Measurements from ENCODE around the gene SPR.
"Not testable (repeated sequence)": the region's sequence is repeated elsewhere in the genome, so short reads cannot be mapped to it uniquely, and the experiment has no call there.

The SPR gene

DNA sequence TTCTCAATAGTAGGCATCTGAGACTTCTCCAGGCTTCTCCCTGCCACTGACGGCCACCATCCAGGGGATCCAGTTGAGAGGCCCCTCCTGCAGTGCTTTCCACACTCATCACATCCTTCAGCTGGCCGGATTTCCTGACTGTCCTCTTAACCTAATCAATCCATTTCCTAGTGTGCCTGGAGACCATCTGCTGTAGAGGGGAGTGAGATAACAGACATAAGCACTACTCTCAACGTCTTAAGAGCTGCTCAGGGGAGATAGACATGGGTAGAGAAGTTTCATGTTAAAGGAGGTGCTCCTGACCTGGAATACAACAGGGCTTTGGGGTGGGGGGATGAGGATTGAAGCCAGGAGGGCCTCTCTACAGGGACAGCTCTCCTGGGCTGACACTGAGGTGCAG is 14.2 kb downstream of the SPR start:
- H3K36me3 ChIP-seq (ENCODE audit: insufficient read depth, low read length) = no peaks in the 10 kb centered on the region
- no peaks in the 10 kb centered on the region for H3K79me2 ChIP-seq (ENCODE audit: insufficient read depth, low read length)
- H4K20me1 ChIP-seq (ENCODE audit: insufficient read depth, low read length, poor library complexity, severe bottlenecking) = no peaks in the 10 kb centered on the region
- H3K4me3 ChIP-seq (ENCODE audit: low read length, poor library complexity, severe bottlenecking) = no peak overlapping the region
- no peak overlapping the region for H3K9ac ChIP-seq (ENCODE audit: low read depth, low read length, poor library complexity, severe bottlenecking)
- no peaks in the 10 kb centered on the region for H3K4me1 ChIP-seq (ENCODE audit: insufficient read depth, low read length, poor library complexity, severe bottlenecking)
- H3K4me2 ChIP-seq (ENCODE audit: low read depth, low read length, poor library complexity, severe bottlenecking) = no peak overlapping the region
- H3K9me2 ChIP-seq (replicated peaks; ENCODE audit: low read depth, low read length) = no peaks in the 10 kb centered on the region
- TF ChIP-seq EZH2phosphoT487 (IDR thresholded peaks at IDR 0.05; ENCODE audit: borderline replicate concordance) = no peak
- TF ChIP-seq, protein P1, sequence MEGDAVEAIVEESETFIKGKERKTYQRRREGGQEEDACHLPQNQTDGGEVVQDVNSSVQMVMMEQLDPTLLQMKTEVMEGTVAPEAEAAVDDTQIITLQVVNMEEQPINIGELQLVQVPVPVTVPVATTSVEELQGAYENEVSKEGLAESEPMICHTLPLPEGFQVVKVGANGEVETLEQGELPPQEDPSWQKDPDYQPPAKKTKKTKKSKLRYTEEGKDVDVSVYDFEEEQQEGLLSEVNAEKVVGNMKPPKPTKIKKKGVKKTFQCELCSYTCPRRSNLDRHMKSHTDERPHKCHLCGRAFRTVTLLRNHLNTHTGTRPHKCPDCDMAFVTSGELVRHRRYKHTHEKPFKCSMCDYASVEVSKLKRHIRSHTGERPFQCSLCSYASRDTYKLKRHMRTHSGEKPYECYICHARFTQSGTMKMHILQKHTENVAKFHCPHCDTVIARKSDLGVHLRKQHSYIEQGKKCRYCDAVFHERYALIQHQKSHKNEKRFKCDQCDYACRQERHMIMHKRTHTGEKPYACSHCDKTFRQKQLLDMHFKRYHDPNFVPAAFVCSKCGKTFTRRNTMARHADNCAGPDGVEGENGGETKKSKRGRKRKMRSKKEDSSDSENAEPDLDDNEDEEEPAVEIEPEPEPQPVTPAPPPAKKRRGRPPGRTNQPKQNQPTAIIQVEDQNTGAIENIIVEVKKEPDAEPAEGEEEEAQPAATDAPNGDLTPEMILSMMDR (conservative IDR thresholded peaks at IDR 0.05; ENCODE audit: low read length) = no peak
- no peak overlapping the region for H2AFZ ChIP-seq (ENCODE audit: low read length)
- H3K9me3 ChIP-seq (ENCODE audit: insufficient read depth, low read depth, low read length) = no peaks in the 10 kb centered on the region
- no peaks in the 10 kb centered on the region for H3K27me3 ChIP-seq (ENCODE audit: insufficient read depth, low read length, poor library complexity, severe bottlenecking)
- no peaks in the 10 kb centered on the region for H3F3A ChIP-seq (ENCODE audit: low read depth)

DNA sequence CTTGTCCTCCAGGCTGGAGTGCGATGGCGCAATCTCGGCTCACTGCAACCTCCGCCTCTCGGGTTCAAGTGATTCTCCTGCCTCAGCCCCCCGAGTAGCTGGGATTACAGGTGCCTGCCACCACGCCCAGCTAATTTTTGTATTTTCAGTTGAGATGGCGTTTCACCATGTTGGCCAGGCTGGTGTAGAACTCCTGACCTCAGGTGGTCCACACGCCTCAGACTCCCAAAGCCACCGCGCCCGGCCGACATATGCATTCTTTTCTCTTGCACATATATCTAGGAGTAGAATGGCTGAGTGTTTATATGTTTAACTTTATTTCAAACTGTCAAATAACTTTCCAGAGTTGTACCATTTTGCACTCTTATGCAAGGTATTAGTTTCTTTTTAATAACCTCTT is 20.2 kb downstream of the SPR start:
- H3K27me3 ChIP-seq (ENCODE audit: insufficient read depth, low read length, poor library complexity, severe bottlenecking); H3K9me3 ChIP-seq (ENCODE audit: insufficient read depth, low read depth, low read length); H3K4me3 ChIP-seq (ENCODE audit: low read length, poor library complexity, severe bottlenecking); H3K9ac ChIP-seq (ENCODE audit: low read depth, low read length, poor library complexity, severe bottlenecking); H3K36me3 ChIP-seq (ENCODE audit: insufficient read depth, low read length); H3K79me2 ChIP-seq (ENCODE audit: insufficient read depth, low read length); H2AFZ ChIP-seq (ENCODE audit: low read length); H3K4me1 ChIP-seq (ENCODE audit: insufficient read depth, low read length, poor library complexity, severe bottlenecking); H4K20me1 ChIP-seq (ENCODE audit: insufficient read depth, low read length, poor library complexity, severe bottlenecking); H3K9me2 ChIP-seq (replicated peaks; ENCODE audit: low read depth, low read length); H3K4me2 ChIP-seq (ENCODE audit: low read depth, low read length, poor library complexity, severe bottlenecking); H3F3A ChIP-seq (ENCODE audit: low read depth): not testable (repeated sequence)

DNA sequence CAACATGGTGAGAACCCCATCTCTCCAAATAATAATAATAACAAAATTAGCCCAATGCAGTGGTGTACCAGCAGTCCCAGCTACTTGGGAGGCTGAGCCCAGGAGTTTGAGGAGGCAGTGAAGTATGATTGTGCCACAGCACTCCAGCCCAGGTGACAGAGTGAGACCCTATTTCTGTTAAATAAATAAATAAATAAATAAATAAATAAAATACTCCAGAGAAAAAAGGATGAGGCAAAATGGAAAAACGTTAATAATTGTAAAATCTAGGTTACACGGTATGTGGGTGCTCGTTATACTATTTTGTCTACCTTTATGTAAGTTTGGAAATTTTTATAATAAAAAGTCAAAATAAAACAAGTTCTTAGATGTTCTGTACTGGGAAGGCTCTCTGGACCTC is 21.5 kb downstream of the SPR start:
- no peaks in the 10 kb centered on the region for H3K36me3 ChIP-seq (ENCODE audit: insufficient read depth, low read length)
- H3K9me2 ChIP-seq (replicated peaks; ENCODE audit: low read depth, low read length) = no peaks in the 10 kb centered on the region
- no peak overlapping the region for H2AFZ ChIP-seq (ENCODE audit: low read length)
- no peak for TF ChIP-seq EZH2phosphoT487 (IDR thresholded peaks at IDR 0.05; ENCODE audit: borderline replicate concordance)
- TF ChIP-seq, protein P1 (conservative IDR thresholded peaks at IDR 0.05; ENCODE audit: low read length) = no peak
- no peak overlapping the region for H3K4me2 ChIP-seq (ENCODE audit: low read depth, low read length, poor library complexity, severe bottlenecking)
- no peak overlapping the region for H3K4me3 ChIP-seq (ENCODE audit: low read length, poor library complexity, severe bottlenecking)
- no peaks in the 10 kb centered on the region for H3K27me3 ChIP-seq (ENCODE audit: insufficient read depth, low read length, poor library complexity, severe bottlenecking)
- H3K79me2 ChIP-seq (ENCODE audit: insufficient read depth, low read length) = no peaks in the 10 kb centered on the region
- H3K4me1 ChIP-seq (ENCODE audit: insufficient read depth, low read length, poor library complexity, severe bottlenecking) = no peaks in the 10 kb centered on the region
- no peaks in the 10 kb centered on the region for H3K9me3 ChIP-seq (ENCODE audit: insufficient read depth, low read depth, low read length)
- no peak overlapping the region for H3K9ac ChIP-seq (ENCODE audit: low read depth, low read length, poor library complexity, severe bottlenecking)
- no peaks in the 10 kb centered on the region for H3F3A ChIP-seq (ENCODE audit: low read depth)
- no peaks in the 10 kb centered on the region for H4K20me1 ChIP-seq (ENCODE audit: insufficient read depth, low read length, poor library complexity, severe bottlenecking)

DNA sequence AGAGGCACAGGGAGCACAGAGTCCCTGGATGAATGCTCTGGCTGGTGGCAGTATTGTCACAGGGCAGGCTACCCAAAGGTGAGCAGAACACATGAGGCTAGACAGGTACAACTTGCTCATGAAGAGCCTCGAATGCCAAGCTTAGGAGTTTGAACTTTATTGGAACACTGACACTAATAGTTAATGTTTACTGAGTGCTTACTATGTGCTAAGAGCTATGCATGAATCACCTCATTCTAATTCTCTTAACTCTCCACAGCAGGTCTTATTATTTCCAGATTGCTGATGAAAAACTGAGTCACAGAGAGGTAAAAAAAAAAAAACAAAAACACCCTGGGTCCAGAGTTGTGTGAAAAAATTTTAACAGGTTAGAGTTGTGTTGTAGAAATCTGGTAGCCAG is 24.0 kb downstream of the SPR start:
- Histone ChIP-seq H3K9ac (ENCODE audit: low read depth, low read length, poor library complexity, severe bottlenecking) (no peak overlapping the region), H3K9me3 (ENCODE audit: insufficient read depth, low read depth, low read length) (no peaks in the 10 kb centered on the region), H3K36me3 (ENCODE audit: insufficient read depth, low read length) (no peaks in the 10 kb centered on the region), H3K27me3 (ENCODE audit: insufficient read depth, low read length, poor library complexity, severe bottlenecking) (no peaks in the 10 kb centered on the region), H2AFZ (ENCODE audit: low read length) (no peak overlapping the region), H3F3A (ENCODE audit: low read depth) (no peaks in the 10 kb centered on the region), H3K4me2 (ENCODE audit: low read depth, low read length, poor library complexity, severe bottlenecking) (no peak overlapping the region), H3K4me3 (ENCODE audit: low read length, poor library complexity, severe bottlenecking) (no peak overlapping the region), H3K4me1 (ENCODE audit: insufficient read depth, low read length, poor library complexity, severe bottlenecking) (no peaks in the 10 kb centered on the region), H4K20me1 (ENCODE audit: insufficient read depth, low read length, poor library complexity, severe bottlenecking) (no peaks in the 10 kb centered on the region), H3K9me2 (replicated peaks; ENCODE audit: low read depth, low read length) (no peaks in the 10 kb centered on the region), H3K79me2 (ENCODE audit: insufficient read depth, low read length) (no peaks in the 10 kb centered on the region)
- TF ChIP-seq, protein P1 (conservative IDR thresholded peaks at IDR 0.05; ENCODE audit: low read length) = no peak
- TF ChIP-seq EZH2phosphoT487 (IDR thresholded peaks at IDR 0.05; ENCODE audit: borderline replicate concordance) = no peak

Data from Loucy (cell line).